PFSK-1 (cell line): Measurements from ENCODE around the gene TLX3.

Experiments used
- POLR2AphosphoS5 ChIP-seq: IDR thresholded peaks from 2 replicates; pipeline ENCODE4 v1.6.1; 2012; ENCODE audit warnings: low read depth, mild to moderate bottlenecking, control low read depth, low read length, moderate library complexity
- REST ChIP-seq, 2 experiments: IDR thresholded peaks; 2 replicates each; pipeline versions ENCODE4 v1.6.1 to v1.8.0; 2011 to 2012; ENCODE audit warnings: low read depth in 2 of 2, low read length in 2 of 2, control low read depth in 1 of 2, inconsistent platforms in 1 of 2, mild to moderate bottlenecking in 1 of 2, moderate library complexity in 1 of 2; ENCODE audit not compliant: insufficient read depth in 1 of 2

DNA sequence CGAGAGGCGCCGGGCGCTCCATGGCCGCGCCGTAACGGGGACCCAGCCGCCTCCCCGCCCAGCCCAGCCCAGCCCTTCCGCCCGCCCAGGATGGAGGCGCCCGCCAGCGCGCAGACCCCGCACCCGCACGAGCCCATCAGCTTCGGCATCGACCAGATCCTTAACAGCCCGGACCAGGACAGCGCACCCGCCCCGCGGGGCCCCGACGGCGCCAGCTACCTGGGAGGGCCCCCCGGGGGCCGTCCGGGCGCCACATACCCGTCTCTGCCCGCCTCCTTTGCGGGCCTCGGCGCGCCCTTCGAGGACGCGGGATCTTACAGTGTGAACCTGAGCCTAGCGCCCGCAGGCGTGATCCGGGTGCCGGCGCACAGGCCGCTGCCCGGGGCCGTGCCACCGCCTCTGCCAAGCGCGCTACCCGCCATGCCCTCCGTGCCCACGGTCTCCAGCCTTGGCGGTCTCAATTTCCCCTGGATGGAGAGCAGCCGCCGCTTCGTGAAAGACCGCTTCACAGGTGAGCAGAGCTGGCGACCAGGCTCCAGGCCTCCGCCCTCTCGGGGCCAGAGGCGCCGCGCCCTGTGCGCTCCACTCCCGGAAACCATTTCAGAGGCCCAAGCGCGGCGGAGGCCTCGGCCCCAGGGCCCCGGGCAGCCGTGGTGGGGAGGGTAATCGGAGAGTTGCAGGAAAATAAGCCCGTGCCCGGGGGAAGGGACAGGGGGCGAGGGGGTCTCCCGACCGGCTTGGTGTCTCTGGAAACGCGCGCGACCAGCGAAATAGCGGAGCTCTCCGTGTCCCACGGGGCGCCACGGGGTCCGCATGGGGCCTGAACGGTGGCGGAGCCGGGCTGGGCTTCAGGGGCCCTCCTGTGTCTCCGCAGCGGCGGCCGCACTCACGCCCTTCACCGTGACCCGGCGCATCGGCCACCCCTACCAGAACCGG, 496 bp downstream of the TLX3 start:
- TF ChIP-seq POLR2AphosphoS5 (no peak), REST (IDR thresholded peaks at IDR 0.05; ENCODE audit: insufficient read depth in 1 of 2, low read depth in 2 of 2, low read length in 2 of 2) (no peak)
